ENCODE results near the gene HIGD1C.
"Not testable (repeated sequence)": the region's sequence is repeated elsewhere in the genome, so short reads cannot be mapped to it uniquely, and the experiment has no call there.

HIGD1C gene

DNA sequence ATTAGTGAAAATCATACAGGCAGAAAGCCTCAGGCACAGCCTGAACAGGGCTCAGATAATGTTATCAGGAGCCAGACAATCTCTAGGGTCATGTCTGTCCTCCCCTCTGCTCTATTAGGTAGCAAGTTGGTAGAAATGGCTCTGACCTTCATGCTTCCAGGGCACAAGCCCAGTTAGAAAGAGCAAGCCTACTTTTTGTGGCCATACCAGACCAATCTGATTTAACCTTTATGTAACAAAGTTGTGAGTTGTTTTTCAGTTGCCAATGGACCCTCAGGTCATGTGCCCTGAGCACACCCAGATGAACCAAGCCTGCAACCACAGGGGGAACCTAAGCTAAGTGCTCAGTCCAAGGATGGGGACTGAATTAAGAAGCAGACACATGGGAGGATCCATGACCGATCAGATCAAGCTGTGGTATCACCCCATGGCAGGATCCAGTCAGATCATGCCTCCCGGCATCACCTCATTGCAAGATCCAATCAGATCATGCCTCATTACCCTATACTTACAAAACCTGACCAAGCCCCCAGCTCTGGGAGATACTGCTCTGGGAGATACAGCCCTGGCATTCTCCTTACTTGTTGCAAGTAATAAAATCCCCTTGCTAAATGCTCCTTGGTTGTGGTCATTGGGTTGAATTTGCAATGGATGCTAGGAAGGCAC is 18.8 kb upstream of the HIGD1C start:
- no peak for DNase-seq (ENCODE audit: low read depth)

DNA sequence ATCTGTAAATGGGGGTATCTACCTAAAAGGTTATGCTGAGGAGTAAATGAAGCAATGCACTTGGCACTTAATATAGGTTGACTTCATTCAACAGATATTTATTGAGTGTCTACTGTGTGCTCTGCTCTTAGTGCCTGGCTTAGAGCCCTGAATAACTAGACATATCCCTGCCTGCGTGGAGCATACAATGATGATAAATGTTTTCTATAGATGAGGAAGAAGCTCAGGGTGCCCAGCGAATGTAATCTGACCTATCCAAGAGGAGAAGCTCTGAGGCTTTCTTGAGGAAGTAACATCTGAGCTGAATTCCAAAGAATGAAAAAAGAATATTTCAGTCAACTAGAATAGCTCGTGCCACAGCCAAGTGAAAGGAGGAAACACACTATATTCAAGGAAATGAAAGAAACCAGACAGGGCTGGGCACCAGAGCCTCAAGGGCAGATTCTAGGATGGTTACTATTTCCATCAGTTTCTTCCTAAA is 17.9 kb upstream of the HIGD1C start:
- no peak for DNase-seq (ENCODE audit: low read depth)

DNA sequence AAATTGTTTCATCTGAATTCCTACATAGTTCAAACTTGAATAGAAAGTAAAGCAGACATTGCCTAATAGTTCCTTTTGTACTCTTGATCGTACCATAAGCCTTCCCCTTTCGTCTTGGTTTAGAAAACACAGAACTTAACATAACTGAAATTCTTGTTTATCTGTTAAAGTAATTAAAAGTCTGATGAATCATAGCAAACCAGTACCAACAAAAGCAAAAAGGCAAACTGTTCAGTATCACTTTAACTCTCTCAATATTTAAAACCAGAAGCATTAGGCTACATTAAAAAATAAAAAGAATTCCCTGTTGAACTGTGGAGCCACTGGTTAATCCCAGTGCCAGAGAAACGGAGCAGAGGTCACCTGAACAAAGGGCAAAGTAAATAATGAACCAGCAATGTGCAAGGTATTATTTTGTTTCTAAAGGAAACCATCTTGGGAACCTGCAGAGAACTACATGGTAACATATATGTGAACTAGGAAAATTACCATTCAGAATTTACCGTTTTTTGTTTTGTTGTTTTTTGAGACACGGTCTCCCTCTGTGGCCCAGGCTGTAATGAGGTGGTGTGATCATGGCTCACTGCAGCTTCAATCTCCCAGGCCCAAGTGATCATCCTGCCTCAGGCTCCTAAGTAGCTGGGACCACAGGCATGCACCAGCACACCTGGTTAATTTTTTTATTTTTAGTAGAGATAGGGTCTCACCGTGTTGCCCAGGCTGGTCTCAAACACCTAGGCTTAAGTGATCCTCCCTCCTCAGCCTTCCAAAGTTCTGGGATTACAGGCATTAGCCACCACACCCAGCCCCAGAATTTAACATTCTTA is 17.1 kb upstream of the HIGD1C start:
- DNase-seq (ENCODE audit: low read depth), result no peak

GRCh38 chr12:50936821-50937530 is 15.4 kb upstream of the HIGD1C start:
- no peak for DNase-seq (ENCODE audit: low read depth)

DNA sequence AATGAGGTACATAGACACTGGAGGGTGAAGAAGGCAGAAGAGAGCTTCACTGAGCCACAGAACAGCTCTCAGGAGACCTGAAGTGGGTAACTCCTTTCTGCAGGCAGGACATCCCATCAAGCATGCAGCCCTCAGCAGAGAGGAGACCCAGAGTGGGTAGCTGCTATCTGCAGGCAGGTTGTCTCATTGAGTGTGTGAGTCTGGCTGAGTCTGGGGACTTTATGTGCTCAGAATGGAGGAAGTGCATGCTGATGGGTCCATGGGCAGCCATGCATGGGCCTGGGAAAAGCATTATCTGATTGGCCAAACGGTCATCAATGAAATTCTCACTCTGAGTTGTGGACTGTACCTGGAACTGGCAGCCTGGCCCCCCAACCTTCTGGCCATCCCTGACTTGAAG is 14.7 kb upstream of the HIGD1C start:
- no peak for DNase-seq (ENCODE audit: low read depth)

GRCh38 chr12:50947933-50948626 is 4.3 kb upstream of the HIGD1C start:
- DNase-seq (ENCODE audit: low read depth), result no peak

DNA sequence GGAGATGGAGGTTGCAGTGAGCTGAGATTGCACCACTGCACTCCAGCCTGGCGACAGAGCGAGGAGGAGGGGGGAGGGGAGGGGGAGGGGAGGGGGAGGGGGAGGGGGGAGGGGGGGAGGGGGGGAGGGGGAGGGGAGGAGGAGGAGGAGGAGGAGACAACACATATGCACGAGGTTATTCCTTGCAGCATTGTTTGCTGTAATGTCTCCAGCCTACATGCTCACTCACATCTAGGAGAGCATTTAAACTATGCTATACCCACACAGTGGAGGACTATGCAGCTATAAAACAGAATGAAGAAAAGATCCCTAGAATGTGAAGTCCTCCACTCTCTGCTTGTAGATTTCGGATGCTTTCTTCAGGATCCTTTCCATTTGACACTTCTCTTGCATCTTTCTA is 3.5 kb upstream of the HIGD1C start:
- no peak for DNase-seq (ENCODE audit: low read depth)

DNA sequence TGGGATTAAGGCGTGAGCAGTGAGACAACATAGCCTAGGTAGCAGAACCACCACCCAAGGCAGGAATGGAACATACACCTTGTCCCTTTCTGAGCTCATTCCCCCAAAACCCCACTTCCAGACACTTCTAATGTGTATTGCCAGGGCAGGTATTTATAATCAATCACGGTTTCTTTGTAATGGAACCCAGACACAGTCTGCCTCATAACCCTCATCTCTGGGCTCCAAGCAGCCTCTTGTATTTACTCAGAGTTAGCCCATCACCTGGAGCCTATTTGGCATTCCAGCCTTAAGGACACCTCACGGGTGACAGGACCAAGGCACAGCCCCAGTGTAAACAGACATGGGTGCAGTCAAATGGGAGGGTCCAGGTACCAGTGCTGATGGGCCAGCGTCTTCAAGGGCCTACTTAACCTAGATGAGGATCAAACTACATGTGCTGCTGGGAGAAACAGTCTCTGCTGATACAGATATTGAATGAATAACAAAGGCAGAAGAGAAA is 2.5 kb upstream of the HIGD1C start:
- DNase-seq (ENCODE audit: low read depth), result no peak

- DNase-seq (ENCODE audit: low read depth), result no peak
Measured at GRCh38 chr12:50951112-50951511, 1.2 kb upstream of the HIGD1C start.

- DNase-seq (ENCODE audit: low read depth), result no peak
Measured at GRCh38 chr12:50953047-50953446, 703 bp downstream of the HIGD1C start.

GRCh38 chr12:50954789-50955188 is 2.4 kb downstream of the HIGD1C start:
- not testable (repeated sequence) for DNase-seq (ENCODE audit: low read depth)

DNA sequence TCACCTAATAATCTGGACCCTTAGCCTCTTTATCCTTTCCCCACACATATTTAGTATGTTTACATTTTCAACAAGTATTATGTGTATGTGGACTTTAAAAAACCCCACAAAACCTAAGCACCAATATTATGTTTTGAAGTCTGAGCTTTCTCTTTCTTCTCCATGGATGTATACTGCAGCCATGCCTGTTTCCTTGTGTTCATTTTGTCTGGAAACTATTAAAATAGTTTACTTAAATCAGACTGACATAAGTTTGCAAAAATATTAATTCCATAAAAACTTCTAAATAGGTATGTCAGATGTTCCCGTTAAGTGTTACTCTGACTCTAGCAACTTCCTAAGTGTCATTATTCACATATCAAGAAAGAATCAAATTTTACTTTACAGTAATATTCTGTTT is 2.9 kb downstream of the HIGD1C start:
- DNase-seq (ENCODE audit: low read depth), result no peak

DNA sequence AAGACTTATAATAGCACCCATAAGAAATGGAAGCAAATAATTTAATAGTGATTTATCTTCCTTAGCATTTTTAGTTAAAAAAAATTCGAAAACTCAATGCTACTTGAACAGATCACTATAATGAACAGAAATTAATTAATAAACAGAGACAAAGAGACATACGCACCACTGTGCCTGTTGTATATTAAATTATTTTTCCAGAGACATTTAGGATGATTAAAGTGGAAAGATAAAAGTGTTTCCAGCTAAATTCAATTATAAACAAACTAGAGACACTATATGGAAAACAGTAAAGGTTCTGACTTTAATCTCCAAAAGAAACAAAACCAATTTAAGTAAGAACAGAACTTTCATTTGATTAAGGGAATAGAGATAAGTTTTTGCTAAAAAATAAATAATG is 3.4 kb downstream of the HIGD1C start:
- no peak for DNase-seq (ENCODE audit: low read depth)

GRCh38 chr12:50960130-50960529 is 7.8 kb downstream of the HIGD1C start:
- no peak for DNase-seq (ENCODE audit: low read depth)

DNA sequence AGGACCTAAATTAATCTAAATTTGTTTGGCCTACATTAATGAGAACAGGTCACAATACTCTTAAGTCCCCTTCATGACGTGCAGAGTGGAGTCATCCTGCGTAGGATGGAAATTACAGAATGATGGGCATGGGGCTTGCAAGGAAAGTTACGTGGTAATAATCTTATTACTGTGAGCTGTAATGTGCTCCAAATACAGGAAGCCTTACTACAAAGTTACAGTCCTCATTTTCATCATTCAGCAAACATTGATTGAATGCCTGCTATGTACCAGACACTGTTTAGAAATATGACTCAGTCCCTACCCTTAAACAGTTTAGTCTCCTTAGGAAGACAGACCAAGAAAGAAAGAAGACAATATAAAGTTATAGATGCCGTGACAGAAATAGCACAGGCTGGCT is 9.4 kb downstream of the HIGD1C start:
- no peak for DNase-seq (ENCODE audit: low read depth)

GRCh38 chr12:50964432-50964831 is 12.1 kb downstream of the HIGD1C start:
- DNase-seq (ENCODE audit: low read depth), result no peak

- DNase-seq (ENCODE audit: low read depth), result no peak
Measured at GRCh38 chr12:50971946-50972345, 19.6 kb downstream of the HIGD1C start.

DNA sequence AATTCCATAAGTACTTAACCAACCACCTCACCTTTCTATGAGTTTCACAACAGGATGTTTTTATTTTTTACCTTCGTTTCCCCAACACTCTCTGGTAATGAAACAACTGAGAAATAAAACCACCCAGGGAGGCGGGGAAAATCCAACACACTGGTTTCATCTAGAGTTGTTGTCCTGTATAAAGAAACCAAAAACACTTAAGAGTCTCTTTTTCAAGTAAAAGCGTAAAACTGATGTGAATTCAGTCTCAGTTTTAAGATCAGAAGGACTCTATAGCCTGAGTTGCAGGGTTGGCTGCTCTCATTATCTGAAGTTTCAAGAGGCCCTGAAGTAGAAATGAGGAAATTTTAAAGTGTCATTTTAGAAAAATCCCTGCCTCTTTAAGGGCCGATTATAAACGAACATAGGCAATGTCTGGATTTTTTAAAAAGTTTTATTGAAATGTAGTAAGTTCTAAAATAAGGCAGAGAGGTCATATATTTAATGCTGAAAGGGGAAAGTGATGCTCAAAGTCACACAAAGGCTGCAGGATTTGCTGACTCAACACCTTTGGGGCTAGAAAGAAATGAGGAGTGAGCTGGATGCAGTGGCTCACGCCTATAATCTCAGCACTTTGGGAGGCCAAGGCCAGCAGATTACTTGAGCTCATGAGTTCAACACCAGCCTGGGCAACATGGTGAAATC is 27.2 kb downstream of the HIGD1C start:
- DNase-seq (ENCODE audit: low read depth), result no peak

- no peak for DNase-seq (ENCODE audit: low read depth)
Measured at GRCh38 chr12:50980545-50980944, 28.2 kb downstream of the HIGD1C start.

DNA sequence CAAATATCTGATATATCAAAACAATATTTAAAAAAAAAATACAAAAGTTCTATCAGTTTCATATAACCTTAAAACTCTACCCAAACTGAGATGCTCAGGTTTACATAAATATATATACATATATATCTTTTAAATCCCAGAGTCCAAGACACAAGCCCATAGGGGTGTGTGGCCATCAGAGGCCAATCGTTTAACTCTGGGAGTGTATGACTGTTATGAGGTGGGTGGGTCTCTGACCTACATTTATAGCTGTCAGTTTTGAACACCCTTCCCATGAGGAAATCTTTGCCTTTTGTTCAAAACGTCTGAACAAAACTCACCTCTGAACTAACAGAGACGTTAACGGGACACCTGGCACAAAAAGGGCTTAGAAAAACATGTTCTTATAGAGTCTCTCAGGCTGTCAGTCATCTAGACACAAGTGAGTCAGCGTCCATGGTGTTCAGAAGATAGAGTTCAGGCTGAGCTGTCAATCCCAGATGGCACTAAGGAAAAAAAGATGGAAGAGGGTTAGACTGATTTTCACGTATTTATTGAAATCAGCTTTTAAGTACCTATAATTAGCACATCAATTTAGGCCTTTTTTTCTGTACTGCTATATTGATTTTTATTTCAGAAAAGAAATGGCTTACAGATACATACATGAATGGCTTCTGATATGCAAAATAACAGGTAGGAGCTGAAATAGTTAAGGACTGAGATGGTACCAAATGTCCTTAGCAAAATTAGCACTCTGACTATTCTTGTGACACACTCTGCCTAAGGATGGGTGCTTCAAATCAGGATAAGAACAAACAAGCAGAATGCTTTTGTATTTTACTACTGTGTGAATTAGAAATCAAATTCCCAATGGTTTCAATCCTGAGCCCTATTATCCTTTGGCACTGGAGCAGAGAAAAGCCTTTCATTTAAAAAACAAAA is 29.2 kb downstream of the HIGD1C start:
- DNase-seq (ENCODE audit: low read depth), result no peak
